Neural progenitor cell (in vitro differentiated cells): ENCODE data around the gene RABGGTB. TPM values are rescaled to one million over a fixed set of nuclear protein-coding genes. Genes with fewer than 3 reads are reported as not detected.
"Not testable (repeated sequence)": the region's sequence is repeated elsewhere in the genome, so short reads cannot be mapped to it uniquely, and the experiment has no call there.

ENCODE experiments used
- DNase-seq: peaks from one replicate; pipeline ENCODE4 v3.0.0-alpha.2; 2016; ENCODE audit warnings: low spot score
- H2AFZ ChIP-seq: fragments of 200-600 bp; sonication (generic); replicated peaks from 2 replicates; pipeline ENCODE4 v1.6.1; 2016; ENCODE audit warnings: antibody characterized with exemption
- H3F3A ChIP-seq: fragments of 200-600 bp; sonication (generic); 2 replicates; pipeline ENCODE4 v1.6.1; 2016; ENCODE audit warnings: antibody characterized with exemption, low read depth
- H3K27ac ChIP-seq: fragments of 200-600 bp; sonication (generic); 2 replicates; pipeline ENCODE4 v1.5.1; 2016; ENCODE audit warnings: mild to moderate bottlenecking
- H3K27me3 ChIP-seq: fragments of 200-600 bp; sonication (generic); 2 replicates; pipeline ENCODE4 v1.6.1; 2016; ENCODE audit warnings: mild to moderate bottlenecking, moderate library complexity
- H3K36me3 ChIP-seq: fragments of 200-600 bp; sonication (generic); 2 replicates; pipeline ENCODE4 v1.5.1; 2016
- H3K4me1 ChIP-seq: fragments of 200-600 bp; sonication (generic); 2 replicates; pipeline ENCODE4 v1.6.1; 2016; ENCODE audit warnings: mixed run types
- H3K4me2 ChIP-seq: fragments of 200-600 bp; sonication (generic); 2 replicates; pipeline ENCODE4 v1.6.1; 2016
- H3K4me3 ChIP-seq: fragments of 200-600 bp; sonication (generic); 2 replicates; pipeline ENCODE4 v1.5.1; 2016
- H3K79me2 ChIP-seq: fragments of 200-600 bp; sonication (generic); 2 replicates; pipeline ENCODE4 v1.6.1; 2016; ENCODE audit warnings: low read depth
- H3K9ac ChIP-seq: fragments of 200-600 bp; sonication (generic); 2 replicates; pipeline ENCODE4 v1.6.1; 2016
- H3K9me3 ChIP-seq: fragments of 200-600 bp; sonication (generic); 2 replicates; pipeline ENCODE4 v1.5.1; 2016; ENCODE audit warnings: low read depth
- H4K20me1 ChIP-seq: fragments of 200-600 bp; sonication (generic); 2 replicates; pipeline ENCODE4 v1.6.1; 2016; ENCODE audit warnings: low read depth
- H3K27ac Mint-ChIP-seq: 3 replicates; pipeline ENCODE4 v1.8.0; 2021; ENCODE audit warnings: mixed read lengths
- H3K27me3 Mint-ChIP-seq: 2 replicates; pipeline ENCODE4 v1.8.0; 2022; ENCODE audit warnings: low read depth, mild to moderate bottlenecking, inconsistent platforms, moderate library complexity, mixed read lengths; ENCODE audit not compliant: insufficient read depth
- H3K36me3 Mint-ChIP-seq: 3 replicates; pipeline ENCODE4 v1.8.0; 2021; ENCODE audit warnings: mixed read lengths
- H3K4me1 Mint-ChIP-seq: 3 replicates; pipeline ENCODE4 v1.8.0; 2021; ENCODE audit warnings: mixed read lengths
- H3K4me3 Mint-ChIP-seq: 3 replicates; pipeline ENCODE4 v1.8.0; 2021; ENCODE audit warnings: mild to moderate bottlenecking, moderate library complexity, mixed read lengths
- H3K9me3 Mint-ChIP-seq: 3 replicates; pipeline ENCODE4 v1.8.0; 2020; ENCODE audit warnings: mixed read lengths
- CTCF ChIP-seq: fragments of 200-600 bp; sonication (generic); IDR thresholded peaks from 2 replicates; pipeline ENCODE4 v1.5.1; 2017; ENCODE audit warnings: antibody characterized with exemption, mild to moderate bottlenecking
- EZH2 ChIP-seq: fragments of 200-600 bp; sonication (generic); IDR thresholded peaks from 2 replicates; pipeline ENCODE4 v1.6.1; 2017; ENCODE audit warnings: antibody characterized with exemption, mild to moderate bottlenecking, moderate library complexity
- EZH2phosphoT487 ChIP-seq: fragments of 200-600 bp; sonication (generic); IDR thresholded peaks from 2 replicates; pipeline ENCODE4 v1.6.1; 2017; ENCODE audit warnings: antibody characterized with exemption
- total RNA-seq: library from RNA; depleted of rRNA; stranded (reverse); fragments of >200 nt; gene quantifications from 2 replicates; pipeline ENCODE4 v1.2.3, GENCODE V29; 2015; ENCODE audit warnings: low replicate concordance

Gene RABGGTB
- 78.0 and 132 TPM in 2 replicates for total RNA-seq

- Histone ChIP-seq H3K27me3 (no peaks in the 10 kb centered on the region), H4K20me1 (peaks cover 48% of the 10 kb centered on the region), H3K9ac (peak within 1 kb of the TSS; percentile 81), H3K4me1 (peaks cover 45% of the 10 kb centered on the region), H3F3A (peaks cover 15% of the 10 kb centered on the region), H3K4me3 (peak within 1 kb of the TSS; percentile 58), H2AFZ (peak within 1 kb of the TSS; percentile 78), H3K79me2 (peaks cover 52% of the 10 kb centered on the region), H3K27ac (no peak within 1 kb of the TSS), H3K9me3 (no peaks in the 10 kb centered on the region), H3K36me3 (peaks cover 5% of the 10 kb centered on the region), H3K4me2 (peak within 1 kb of the TSS; percentile 93)
- peak; percentile 97 for DNase-seq
- H3K27ac Mint-ChIP-seq: peak within 1 kb of the TSS; percentile 64
- H3K36me3 Mint-ChIP-seq: peaks cover 11% of the 10 kb centered on the region
- no peaks in the 10 kb centered on the region for H3K27me3 Mint-ChIP-seq
- no peak for TF ChIP-seq EZH2phosphoT487
- no peak for TF ChIP-seq EZH2
- no peak for TF ChIP-seq CTCF
- H3K4me1 Mint-ChIP-seq: peaks cover 39% of the 10 kb centered on the region
- peak within 1 kb of the TSS; percentile 98 for H3K4me3 Mint-ChIP-seq
- peaks cover 6% of the 10 kb centered on the region for H3K9me3 Mint-ChIP-seq
Measured at GRCh38 chr1:75785983-75786853, at the start of gene RABGGTB. Gene RABGGTB, plus strand, starts transcription at chr1:75786256. Its CDS starts 16 bp downstream, at chr1:75786272.

- H3K36me3 ChIP-seq: peaks cover 7% of the 10 kb centered on the region
- DNase-seq: peak; percentile 54
- TF ChIP-seq CTCF (no peak), EZH2 (no peak), EZH2phosphoT487 (no peak)
- H3K4me2 ChIP-seq: peak overlapping the region; percentile 9
- Mint-ChIP-seq H3K27me3 (no peaks in the 10 kb centered on the region), H3K4me1 (no peaks in the 10 kb centered on the region), H3K27ac (peak overlapping the region; percentile 37), H3K9me3 (no peaks in the 10 kb centered on the region), H3K36me3 (peaks cover 13% of the 10 kb centered on the region), H3K4me3 (no peak overlapping the region)
- no peaks in the 10 kb centered on the region for H3K79me2 ChIP-seq
- H3K4me3 ChIP-seq: no peak overlapping the region
- H3K27me3 ChIP-seq: no peaks in the 10 kb centered on the region
- no peak overlapping the region for H3K9ac ChIP-seq
- H2AFZ ChIP-seq: no peak overlapping the region
- no peaks in the 10 kb centered on the region for H4K20me1 ChIP-seq
- H3F3A ChIP-seq: peaks cover 5% of the 10 kb centered on the region
- peaks cover 8% of the 10 kb centered on the region for H3K4me1 ChIP-seq
- no peaks in the 10 kb centered on the region for H3K9me3 ChIP-seq
- peak overlapping the region; percentile 29 for H3K27ac ChIP-seq
Measured at GRCh38 chr1:75742047-75742625, 43.9 kb upstream of the RABGGTB start.

- Histone ChIP-seq H3K79me2 (no peaks in the 10 kb centered on the region), H3K4me1 (peaks cover 8% of the 10 kb centered on the region), H4K20me1 (no peaks in the 10 kb centered on the region), H3K4me3 (no peak overlapping the region), H3K9me3 (no peaks in the 10 kb centered on the region), H3K4me2 (no peak overlapping the region), H3K9ac (no peak overlapping the region), H3K27ac (no peak overlapping the region), H3K27me3 (no peaks in the 10 kb centered on the region), H3F3A (peaks cover 5% of the 10 kb centered on the region), H2AFZ (no peak overlapping the region), H3K36me3 (peaks cover 7% of the 10 kb centered on the region)
- Mint-ChIP-seq H3K9me3 (no peaks in the 10 kb centered on the region), H3K36me3 (peaks cover 12% of the 10 kb centered on the region), H3K27ac (no peak overlapping the region), H3K4me3 (no peak overlapping the region), H3K27me3 (no peaks in the 10 kb centered on the region), H3K4me1 (no peaks in the 10 kb centered on the region)
- DNase-seq: no peak
- TF ChIP-seq EZH2phosphoT487: no peak
- no peak for TF ChIP-seq EZH2
- TF ChIP-seq CTCF: no peak
Measured at GRCh38 chr1:75745276-75745675, 40.8 kb upstream of the RABGGTB start.

- H3K27ac ChIP-seq, H3K9me3 ChIP-seq, H3K79me2 ChIP-seq, H4K20me1 ChIP-seq, H3K4me1 Mint-ChIP-seq, H3K9ac ChIP-seq, H3K4me1 ChIP-seq, H3K4me2 ChIP-seq, H2AFZ ChIP-seq, DNase-seq, H3K4me3 ChIP-seq, H3K27me3 Mint-ChIP-seq, H3K27me3 ChIP-seq, H3K27ac Mint-ChIP-seq, H3K4me3 Mint-ChIP-seq, H3F3A ChIP-seq: not testable (repeated sequence)
- Mint-ChIP-seq H3K9me3 (peaks cover 29% of the 10 kb centered on the region), H3K36me3 (peaks cover 59% of the 10 kb centered on the region)
- peaks cover 19% of the 10 kb centered on the region for H3K36me3 ChIP-seq
Measured at GRCh38 chr1:75757210-75757609, 28.8 kb upstream of the RABGGTB start.

- H3K9me3 Mint-ChIP-seq: peaks cover 29% of the 10 kb centered on the region
Measured at GRCh38 chr1:75758543-75758942, 27.5 kb upstream of the RABGGTB start.

More at GRCh38 chr1:75758543-75758942, 27.5 kb upstream of the RABGGTB start:
- H3K9ac ChIP-seq, H3K4me2 ChIP-seq, H3K27ac Mint-ChIP-seq, H3K4me1 Mint-ChIP-seq, H3K4me3 Mint-ChIP-seq, H3K27ac ChIP-seq, H3K9me3 ChIP-seq, H4K20me1 ChIP-seq, H3F3A ChIP-seq, H3K4me3 ChIP-seq, H3K27me3 ChIP-seq, H2AFZ ChIP-seq, H3K79me2 ChIP-seq, H3K27me3 Mint-ChIP-seq, DNase-seq, H3K4me1 ChIP-seq: not testable (repeated sequence)
- H3K36me3 ChIP-seq: peaks cover 15% of the 10 kb centered on the region
- peaks cover 48% of the 10 kb centered on the region for H3K36me3 Mint-ChIP-seq
